Hepatic stellate cell (primary cell): Measurements from ENCODE around the gene KLHL30.

Source experiments
- DNase-seq: peaks from one replicate; pipeline ENCODE4 v3.0.0; 2011; ENCODE audit warnings: low spot score

Gene KLHL30, protein sequence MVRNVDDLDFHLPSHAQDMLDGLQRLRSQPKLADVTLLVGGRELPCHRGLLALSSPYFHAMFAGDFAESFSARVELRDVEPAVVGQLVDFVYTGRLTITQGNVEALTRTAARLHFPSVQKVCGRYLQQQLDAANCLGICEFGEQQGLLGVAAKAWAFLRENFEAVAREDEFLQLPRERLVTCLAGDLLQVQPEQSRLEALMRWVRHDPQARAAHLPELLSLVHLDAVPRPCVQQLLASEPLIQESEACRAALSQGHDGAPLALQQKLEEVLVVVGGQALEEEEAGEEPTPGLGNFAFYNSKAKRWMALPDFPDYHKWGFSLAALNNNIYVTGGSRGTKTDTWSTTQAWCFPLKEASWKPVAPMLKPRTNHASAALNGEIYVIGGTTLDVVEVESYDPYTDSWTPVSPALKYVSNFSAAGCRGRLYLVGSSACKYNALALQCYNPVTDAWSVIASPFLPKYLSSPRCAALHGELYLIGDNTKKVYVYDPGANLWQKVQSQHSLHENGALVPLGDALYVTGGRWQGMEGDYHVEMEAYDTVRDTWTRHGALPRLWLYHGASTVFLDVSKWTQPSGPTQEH

DNA sequence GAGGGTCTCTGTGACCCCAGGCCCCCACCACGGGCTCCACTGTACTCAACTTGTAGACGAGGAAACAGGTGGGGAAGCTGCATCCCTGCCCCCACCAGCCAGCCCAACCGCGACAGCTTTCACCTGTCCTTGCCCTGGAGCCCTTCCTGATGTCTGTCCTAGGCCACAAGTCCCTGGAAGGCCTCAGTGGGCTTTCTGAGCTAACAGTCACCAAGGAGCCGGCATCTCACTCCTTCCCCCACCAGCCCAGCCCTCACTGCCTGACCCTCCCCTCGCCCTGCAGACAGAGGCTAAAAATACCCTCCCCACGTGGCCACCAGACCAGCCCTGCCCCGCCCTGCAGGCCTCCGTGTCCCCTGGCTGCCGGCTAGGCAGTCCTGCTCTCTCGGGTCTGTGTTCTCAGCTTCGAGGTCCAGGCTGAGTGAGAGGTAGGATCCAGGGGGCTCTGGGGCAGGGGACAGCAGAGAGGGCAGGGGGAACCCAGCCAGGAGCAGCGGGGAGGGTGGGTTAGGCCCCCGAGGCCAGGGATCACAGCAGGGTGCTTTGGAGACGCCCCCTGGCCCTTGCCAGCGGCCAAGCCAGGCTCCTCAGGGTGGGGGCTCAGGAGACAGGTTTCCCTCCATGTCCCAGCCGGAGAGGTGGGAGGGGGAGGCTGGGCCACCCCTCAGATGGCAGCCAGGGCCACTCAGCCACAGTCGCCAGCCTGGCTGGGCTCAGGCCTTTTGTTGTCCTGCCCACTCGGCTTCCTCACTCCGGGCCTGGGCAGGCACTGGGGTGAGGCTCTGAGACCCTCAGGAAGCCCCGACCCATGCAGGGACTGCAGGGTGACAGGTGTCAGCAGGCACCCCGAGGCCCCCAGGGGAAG lies at the start of gene KLHL30:
Gene KLHL30, plus strand, starts transcription at position 338 of the 865 bp plus-strand sequence. CDS start 2,087 bp downstream, outside the sequence.
- peak; percentile 64 for DNase-seq

DNA sequence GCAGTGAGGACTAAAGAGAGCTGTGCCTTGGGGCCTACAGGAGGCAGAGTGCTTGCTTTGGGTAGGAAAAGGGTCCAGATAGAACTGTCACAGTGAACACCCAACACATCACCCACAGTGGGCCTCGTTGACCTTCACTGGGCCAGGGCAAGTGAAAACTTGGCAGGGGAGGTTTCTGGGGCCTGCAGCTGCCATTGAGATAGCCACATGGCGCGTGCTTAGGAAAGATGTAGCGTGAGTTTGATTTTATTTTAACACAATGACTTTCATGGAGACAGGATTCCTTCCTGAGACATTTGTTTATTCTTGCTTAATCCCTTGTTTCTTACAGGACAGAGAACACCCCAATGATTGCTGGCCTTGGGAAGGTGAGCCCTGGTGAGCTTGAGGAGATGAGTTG lies 47.6 kb upstream of the KLHL30 start:
- DNase-seq: no peak

DNA sequence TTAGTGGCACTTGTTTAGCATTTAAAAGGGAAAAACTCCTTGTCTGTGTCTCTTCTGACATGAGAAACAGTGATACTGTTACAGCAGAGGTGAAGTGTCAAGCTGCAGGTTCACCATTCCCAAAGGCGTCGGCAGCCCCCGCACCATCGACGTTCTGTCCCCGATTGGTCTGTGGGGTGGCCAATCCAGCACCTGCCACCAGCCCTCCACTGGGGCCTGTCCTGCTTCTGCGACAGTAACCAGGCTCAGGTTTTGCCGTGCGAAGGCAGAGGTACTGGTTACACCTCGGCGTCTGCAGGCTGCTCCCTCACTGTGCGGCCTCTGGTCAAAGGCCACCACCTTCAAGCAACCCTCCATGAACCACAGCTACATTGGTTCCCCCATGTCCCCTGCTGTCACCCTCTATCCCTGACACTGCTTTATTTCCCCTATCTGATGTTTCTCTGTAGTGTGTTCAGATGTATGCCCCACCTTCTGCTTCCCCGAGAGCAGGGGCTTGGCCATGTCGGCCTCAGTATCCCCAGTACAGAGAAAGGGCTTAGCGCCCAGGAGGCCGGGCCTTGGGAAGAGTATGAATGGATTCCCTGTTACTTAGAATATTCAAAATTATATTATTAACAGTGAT lies 46.9 kb upstream of the KLHL30 start:
- no peak for DNase-seq

DNA sequence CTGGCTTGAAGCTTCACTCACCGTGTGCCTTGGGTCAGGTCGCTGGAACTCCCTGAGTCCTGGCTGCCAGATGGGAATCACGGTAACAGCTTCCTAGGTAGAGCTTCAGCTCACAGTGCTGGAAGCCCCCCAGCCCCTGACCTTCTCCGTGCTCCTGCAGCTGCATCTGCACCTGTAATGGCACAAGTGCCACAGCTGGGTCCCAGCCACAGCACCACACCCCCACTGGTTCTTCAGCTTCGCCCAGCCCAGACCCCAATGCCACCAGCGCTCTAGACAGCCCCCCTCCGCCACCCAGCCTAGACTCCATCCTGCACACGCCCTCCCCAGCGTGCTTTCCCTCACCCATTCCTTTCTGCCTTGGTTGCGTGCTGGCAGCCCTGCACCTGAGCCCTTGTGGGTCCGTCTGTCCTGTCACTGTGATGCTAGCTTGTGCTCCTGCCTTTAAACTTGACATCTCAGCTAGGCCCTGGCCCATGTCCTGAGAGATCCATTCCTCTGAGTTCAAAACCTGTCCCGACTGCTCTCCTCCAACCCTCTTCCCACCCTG lies 45.9 kb upstream of the KLHL30 start:
- DNase-seq: no peak

DNA sequence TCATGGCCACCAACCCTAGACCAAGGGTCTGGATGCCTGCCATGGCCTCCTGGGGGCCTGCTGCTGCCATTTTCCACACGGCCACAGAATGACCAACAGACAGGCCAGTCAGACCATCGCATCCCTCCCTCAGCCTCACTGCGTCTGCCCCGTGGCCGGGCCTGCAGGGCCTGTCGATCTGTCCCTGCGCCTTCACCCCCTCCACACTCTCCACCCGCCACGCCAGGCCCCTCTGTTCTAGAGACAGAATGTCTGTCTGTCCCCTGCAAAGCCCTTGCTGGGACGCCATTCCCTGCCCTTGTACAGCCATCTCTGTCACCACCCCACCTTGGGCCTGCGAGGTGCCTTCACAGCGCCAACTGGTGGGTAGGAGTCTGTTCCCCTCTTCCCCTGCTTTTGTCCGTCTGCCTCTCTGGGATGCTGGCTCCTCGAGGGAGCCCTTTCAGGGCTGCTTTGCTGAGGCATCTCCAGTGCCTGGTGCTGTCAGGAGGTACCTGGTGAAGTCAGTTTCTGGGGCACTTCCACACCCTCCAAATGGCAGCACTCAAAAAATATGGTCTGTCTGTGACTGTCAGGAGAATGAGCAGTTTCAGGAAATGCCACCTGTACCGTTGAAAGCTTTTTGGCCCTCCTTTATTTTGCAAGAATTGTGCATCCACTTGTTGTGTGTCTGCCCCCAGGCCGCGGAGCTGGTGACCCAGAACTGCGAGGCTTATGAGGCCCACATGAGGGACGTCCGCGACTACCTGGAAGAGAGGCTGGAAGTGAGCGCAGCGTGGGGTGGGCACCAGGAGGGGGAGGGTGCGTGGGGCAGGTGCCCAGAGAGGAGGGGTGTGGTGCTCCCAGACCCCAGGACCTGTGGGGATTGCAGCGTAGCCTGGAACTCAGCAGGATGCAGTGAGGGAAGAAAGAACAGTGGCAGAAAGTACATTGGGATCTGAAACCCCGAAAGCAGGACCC lies 45.0 kb upstream of the KLHL30 start:
- no peak for DNase-seq

DNA sequence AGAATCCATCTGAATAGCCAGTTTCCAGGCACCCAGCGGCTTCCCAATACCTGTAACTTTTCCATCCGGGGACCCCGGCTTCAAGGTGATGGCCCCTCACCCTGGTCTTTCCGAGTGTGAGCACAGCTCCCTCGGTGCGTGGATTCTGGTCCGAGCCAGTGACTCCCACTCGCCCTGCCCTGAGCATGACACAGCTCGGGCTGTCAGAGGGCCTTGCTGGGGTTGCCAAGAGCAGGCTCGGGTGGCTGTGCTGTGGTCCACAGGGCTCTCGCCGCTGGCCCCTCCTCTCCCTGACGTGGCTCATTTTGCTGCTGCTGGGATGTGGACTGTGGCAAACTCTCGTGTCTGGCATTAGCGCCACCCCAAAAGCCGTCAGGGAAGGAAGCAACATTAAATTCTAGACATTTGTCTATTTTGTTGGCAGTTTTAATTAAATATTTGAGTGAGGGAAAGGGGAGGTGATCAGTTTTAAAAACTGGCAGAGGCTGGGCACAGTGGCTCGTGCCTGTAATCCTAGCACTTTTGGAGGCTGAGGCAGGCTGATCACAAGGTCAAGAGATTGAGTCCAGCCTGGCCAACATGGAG lies 43.9 kb upstream of the KLHL30 start:
- no peak for DNase-seq

DNA sequence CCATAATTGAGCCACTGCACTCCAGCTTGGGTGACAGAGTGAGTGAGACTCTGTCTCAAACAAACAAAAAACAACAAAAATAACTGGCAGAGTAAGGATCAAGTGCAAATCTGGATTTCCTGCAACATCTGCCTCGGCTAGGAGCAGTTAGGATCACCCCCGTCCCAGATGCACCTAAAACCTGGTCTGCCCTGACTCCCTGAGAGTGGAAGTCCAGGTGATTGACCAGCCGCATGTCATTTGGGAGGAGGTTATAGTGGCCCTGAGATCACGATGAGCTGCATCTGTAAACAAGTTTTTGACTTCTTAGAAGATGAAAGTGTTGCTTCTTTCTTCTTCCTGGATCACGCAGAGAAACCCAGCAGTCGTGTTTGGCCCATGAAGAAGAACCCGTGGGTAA lies 43.3 kb upstream of the KLHL30 start:
- DNase-seq: no peak

DNA sequence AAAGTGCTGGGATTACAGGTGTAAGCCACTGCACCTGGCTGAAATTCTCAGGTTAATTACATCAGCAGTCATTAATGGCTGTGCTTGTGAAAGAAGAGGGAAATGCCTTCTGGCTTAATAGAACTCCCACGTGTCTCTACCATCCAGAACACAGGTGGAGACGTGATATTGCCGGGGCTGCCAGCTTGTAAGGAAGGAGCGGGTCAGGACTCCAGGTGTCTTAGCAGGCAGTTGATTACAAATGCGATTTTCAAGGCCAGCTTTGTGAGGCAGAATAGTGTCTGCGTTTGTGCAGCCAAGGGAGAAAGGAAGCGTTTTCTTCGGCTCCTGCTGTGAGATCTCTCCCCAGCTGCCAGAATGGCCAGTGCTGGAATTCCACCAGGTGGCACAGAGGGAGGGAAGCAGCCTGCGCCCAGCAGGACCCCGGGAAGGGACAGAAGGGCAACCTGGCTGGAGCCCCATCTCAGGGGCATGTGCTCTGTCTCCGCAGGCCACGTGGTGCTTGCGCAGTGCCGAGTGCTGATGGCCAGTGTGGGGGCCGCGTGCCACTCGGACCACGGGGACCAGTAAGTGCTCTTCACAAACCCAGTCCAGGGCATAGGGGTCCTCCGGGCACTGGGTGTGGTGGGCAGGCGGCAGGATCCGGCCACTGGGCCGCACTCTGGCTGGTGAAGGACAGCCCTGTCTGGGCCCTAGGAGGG lies 42.0 kb upstream of the KLHL30 start:
- DNase-seq: no peak

DNA sequence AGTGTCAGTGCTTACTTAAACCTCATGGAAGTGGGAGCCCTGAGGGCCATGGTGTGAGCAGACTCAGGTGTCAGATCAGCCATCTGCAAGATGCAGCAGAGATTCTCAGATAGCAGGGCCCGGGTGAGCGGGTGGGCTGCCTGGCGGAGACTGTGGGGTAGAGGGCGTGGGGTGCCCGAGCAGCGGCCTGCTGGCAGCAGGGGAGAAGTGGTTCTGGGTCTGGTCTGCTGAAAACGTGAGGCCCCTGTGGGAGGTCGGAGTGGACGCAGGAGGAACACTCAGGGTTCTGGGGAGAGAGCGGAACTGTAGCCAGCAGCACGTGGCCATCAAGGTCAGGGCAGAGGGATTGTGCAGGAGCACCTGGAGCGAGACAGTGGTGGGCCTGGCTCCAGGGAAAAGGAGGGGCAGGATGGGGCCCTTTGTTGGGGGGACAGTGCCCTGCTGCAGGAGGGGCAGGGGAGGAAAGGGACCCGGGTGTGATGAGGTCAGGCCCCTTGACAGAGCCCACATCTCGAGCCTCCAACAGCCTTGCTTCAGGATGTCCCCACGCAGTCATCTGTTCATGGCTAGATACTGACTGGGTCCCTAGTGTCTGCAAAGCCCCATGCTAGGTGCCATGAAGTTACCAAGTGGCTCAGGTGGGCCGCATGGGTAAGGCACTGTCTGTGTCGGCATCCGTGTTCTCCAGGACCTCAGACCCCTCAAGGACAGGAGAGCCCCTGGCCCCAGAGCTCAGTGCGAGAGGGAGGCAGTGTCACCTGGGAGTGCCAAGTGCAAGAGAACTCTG lies 41.1 kb upstream of the KLHL30 start:
- no peak for DNase-seq

DNA sequence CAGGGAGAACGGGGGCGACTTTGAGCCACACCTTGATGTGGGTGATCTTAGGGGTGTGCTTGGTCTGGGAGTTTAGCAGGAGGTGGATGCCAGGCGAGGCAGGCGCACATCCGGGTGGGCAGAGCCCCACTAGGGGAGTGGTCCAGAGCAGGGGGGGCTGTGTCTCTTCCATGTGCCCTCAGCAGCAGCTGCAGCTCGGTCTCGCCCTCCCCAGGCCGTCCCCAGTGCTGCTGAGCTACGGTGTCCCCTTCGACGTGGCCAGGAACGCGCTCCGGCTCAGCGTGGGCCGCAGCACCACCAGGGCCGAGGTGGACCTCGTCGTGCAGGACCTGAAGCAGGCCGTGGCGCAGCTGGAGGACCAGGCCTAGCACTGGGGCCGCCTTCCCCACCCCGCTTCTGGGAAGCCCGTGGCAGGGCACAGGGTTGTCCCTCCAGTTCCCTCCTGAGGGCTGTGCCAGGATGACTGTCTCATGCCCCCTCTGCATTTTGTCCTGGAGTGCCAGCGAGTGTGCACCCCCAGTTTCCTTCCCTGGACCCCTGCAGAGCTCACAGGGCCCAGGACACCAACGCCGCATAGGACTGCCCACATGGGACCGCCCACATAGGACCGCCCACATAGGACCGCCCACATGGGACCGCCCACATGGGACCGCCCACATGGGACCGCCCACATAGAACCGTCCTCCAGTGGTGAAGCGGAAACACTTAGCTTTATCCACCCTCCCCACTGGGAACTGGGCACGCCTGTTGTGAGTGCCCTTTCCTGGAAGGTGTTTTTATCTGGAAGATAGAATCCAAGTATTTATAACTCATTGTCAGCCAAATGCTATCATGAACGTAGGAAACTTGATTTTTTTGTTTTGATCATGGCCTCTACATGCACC lies 40.2 kb upstream of the KLHL30 start:
- peak; percentile 67 for DNase-seq

DNA sequence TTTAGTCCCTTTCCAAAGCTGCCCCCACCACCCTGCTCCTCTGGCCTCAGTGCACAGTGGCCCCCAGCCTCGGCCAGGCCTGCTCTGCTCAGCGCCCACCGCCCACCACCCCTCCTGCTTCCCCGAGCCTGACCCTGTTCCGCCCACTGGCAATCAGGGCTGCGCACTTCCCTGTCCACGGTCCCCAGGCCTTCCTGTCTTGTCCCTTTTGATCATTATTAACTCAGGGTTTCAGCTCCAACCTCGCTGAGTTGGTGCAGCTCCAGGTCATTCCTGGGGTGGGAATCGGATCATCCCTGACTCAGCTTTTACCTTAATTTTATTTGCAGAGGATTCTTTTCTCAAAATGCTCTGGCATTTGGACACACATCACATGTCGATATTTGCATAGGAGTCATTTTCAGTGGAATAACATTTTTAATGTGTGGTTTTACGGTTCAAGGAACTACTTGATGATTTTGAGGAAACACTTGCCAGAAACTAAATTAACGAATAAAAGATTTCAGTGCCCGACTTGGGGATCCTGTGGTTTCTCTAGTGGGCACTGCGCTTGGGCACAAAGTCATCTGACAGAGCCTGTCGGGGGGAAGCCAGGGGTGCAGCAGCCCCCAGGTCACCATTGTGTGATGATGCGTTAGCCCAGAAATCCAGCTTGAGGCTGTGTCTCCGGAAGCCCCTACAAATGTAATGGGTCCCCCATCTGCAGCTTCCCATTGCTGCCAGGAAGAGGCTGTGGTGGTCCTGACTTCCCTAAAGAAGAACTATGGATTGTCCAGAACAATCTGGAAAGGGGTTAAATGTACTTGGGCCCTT lies 39.4 kb upstream of the KLHL30 start:
- no peak for DNase-seq

DNA sequence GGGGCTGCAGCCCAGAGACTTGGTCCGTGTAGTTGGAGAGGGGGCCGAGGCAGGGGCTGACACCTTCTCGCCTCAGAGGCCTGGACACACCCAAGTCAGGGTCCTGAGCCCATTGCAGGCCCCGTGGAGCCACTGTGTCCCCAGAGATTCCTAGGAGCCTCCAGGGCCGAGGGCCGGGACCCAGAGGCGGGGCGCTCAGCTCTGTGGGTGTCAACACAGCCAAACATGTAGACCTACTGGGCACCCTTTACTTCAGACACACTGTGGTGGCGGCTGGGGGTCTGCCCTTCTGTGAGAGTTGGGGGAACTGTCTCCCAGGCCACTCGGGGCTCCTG lies 38.8 kb upstream of the KLHL30 start:
- no peak for DNase-seq

DNA sequence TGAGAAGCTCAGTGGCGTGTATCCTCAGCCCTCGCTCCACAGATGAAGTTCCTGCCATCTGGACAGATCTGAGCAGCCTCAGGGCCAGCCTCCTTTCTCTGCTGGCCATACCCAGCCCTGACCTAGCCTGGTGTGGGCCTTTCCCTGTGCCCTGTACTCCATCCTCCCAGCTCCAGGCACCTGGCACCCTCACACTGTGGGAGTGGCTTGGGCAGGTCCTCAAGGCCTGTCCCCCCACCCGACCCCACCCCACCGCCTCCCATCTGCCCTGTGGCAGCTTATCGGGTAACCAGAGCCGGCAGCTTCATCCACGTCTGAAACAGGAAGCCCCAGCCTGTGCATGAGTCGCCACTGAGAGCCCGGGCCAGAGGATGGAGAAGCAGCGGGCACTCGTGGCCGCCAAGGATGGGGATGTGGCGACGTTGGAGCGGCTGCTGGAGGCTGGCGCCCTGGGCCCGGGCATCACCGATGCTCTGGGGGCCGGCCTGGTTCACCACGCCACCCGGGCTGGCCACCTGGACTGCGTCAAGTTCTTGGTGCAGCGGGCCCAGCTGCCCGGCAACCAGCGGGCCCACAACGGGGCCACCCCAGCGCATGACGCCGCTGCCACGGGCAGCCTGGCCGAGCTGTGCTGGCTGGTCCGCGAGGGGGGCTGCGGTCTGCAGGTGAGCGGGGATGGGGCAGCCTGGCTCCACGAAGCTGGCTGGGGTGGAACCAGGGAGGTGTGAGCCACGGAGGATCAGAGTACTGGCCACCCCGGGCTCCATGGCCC lies 38.2 kb upstream of the KLHL30 start, which contains the start of gene ESPNL:
Gene ESPNL, plus strand, starts transcription at position 292 of the 772 bp plus-strand sequence. Its CDS starts 80 bp downstream, at position 372.
- DNase-seq: no peak

DNA sequence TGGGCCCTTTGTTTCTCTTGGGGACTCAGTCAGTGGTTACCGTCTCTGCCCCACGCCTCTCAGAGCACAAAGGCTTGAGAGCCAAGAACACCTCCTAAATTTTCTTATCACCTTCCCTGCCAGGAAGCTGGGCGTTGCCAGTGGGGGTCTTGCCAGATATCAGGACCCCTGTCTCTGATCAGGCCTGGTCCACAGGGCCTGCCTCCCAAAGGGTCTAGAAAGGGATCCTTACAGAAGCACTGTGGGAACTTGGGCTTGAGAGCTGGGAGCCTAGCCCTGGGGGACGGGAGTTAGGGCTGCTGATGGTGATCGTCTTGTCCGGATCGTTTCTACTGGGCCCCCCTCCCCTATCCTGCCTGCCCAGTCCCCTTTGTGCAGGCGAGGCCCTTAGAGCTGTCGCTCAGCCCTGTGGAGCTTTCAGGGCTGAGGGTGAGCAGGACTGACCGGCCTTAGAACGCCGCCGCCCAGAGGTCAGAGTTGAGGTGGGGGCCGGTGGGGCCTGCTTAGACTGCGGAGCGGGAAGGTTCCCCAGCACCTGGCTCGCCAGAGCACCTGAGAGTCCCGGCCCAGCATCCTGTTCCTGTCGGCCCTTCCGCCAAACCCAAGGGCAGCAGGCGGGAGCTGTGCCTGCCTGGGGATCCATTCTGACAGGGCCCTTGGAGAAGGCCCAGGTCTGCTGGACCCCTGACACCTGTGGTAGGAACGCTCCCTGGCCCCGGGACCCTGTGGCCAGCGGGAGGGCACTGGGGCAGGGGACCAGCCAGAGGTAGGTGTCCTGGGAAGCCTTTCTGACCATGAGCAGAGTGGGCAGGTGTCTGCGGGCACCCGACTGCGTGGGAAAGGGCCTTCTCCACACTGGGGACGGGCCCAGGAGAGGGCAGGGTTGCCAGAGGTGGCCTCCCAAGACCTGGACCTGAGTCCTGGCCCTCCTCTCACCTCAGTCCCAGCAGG lies 37.4 kb upstream of the KLHL30 start:
- no peak for DNase-seq
